Kidney glomerular epithelial cell (primary cell): ENCODE results near the gene CMIP.

Source experiments
- DNase-seq: peaks from one replicate; lab custom pipeline; 2025; lab: John Stamatoyannopoulos, UW

The CMIP gene

DNA sequence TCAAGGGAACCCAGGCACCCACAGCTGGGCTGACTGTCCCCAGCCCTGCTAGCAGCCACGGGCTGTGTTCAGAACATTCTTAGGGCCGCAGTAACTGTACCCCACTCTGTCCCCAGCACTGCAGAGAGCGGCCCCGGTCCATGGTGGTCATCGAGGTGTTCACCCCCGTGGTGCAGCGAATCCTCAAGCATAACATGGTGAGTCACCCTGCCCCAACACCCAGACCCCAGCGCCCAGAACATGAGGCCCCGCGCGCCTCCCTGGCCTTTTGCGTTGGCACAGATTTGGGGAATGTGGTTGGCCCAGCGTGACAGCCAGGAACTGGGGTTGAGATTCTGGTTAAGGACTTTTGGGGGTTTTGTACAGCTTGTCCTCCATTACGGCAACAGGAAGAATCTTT, 219.5 kb downstream of the CMIP start:
- no peak for DNase-seq

GRCh38 chr16:81665588-81665987, 221.0 kb downstream of the CMIP start:
- DNase-seq = no peak

GRCh38 chr16:81666113-81666512, 221.5 kb downstream of the CMIP start:
- DNase-seq = no peak

DNA sequence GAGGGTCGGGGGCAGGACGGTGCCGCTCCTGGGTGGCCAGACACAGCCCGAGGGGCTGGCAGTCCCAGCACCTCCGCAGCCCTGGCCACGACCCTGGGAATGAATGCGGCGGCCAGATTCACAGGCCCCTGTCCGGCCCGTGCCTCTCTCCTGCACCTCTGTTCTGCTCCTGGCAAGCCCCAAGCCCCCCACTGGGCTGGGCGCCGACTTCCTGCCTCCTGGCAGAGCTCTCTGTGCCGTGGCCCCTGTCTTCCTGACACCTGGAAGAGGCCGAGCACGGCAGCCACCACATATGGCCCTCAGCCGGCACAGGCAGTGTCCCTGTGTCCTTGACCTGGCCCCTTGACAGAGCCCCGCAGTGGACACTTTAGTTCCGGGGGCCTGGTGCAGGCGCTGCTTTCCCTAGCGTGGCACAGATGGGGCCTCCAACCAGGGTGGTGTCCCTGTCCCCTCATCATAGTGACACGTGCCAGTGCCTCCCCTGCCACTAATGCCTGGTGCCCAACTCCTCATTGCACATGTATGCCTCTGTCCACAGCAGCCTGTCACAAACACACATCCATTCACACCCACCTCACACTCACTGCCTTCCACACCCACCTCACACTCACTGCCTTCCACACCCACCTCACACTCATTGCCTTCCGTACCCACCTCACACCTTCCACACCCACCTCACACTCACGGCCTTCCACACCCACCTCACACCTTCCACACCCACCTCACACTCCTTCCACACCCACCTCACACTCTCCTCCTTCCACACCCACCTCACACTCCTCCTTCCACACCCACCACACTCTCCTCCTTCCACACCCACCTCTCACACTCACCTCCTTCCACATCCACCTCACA, 223.9 kb downstream of the CMIP start:
- DNase-seq = no peak

DNA sequence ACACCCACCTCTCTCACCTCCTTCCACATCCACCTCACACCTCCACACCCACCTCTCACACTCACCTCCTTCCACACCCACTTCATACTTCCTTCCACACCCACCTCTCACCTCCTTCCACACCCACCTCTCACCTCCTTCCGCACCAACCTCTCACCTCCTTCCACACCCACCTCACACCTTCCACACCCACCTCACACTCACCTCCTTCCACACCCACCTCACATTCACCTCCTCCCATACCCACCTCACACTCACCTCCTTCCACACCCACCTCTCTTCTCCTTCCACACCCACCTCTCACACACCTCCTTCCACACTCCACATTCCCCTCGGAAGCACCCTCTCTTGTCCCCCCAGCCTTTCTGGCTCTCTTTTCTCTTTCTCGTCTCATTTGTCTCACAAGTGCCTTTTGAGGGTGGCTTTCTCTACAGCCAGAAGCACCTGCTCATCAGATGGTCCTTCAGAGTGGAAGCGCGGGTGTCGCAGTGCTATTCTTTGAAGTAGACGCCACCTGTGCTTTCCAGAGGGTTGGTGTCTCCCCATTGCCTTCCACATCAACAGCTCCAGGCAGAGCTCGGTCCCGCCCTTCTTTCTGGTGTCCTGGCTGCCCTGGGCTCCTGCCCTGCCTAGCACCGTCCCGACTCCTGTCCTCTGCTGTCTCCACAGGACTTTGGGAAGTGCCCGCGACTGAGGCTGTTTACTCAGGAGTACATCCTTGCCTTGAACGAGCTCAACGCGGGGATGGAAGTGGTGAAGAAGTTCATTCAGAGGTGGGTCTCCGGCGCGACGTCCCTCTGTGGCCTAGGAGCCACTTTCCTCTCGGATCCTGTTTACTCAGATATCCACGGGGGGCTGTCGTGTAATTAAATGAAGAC, 225.1 kb downstream of the CMIP start:
- DNase-seq = no peak

DNA sequence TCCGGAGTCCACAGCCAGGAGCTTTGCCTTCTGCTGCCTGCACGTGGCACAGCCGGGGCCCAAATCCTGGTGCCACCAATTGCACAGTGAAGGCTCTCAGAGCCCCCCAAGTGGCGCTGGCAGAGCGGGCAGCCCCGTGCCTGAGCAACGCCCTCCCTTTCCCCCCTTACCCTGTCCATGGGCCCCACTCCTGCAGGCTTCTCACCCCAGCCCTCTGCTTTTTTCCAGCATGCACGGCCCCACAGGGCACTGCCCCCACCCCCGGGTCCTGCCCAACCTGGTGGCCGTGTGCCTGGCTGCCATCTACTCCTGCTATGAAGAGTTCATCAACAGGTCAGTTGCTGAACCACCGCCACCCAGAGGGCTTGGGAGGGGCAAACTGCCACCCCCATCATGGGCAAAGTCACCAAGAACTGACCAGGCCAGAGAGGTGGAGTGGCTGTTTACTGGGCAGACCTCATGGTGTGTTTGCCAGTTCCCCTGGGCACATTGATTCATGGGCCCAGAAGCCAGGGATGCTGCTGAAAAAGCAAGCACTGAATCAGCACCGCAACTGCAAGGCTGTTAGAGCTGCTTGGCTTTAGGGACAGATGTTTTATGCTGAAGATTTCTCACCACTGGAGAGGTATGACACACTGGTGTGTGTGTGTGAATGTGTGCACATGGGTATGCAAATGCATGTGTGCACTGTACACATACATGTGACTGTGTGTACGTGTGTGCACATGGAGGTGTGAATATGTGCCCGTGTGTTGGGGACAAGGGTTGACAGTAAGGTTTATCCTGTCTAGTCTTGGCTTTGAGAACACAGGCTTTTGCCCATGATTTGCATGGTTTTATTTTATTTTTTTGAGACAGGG, 227.4 kb downstream of the CMIP start:
- no peak for DNase-seq

DNA sequence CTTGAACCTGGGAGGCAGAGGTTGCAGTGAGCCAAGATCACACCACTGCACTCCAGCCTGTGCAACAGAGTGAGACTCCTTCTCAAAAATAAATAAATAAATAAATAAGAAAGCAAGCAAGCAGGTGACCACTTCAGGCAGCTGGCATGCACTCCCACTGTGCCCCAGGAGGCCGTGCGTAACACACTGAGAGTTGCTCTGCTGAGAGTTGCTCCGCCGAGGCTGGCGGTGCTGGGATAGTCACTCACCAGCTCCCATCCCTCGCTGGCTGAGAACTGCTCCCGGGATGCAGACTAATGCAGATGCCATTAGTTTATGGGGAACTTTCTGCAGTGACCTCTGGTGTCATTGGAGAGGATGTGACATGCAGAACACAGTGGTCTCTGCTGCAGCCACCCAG, 228.8 kb downstream of the CMIP start:
- DNase-seq = no peak

GRCh38 chr16:81675662-81676061, 231.1 kb downstream of the CMIP start:
- no peak for DNase-seq

GRCh38 chr16:81676066-81676882, 231.7 kb downstream of the CMIP start:
- no peak for DNase-seq

GRCh38 chr16:81676883-81677737, 232.5 kb downstream of the CMIP start:
- DNase-seq = no peak

DNA sequence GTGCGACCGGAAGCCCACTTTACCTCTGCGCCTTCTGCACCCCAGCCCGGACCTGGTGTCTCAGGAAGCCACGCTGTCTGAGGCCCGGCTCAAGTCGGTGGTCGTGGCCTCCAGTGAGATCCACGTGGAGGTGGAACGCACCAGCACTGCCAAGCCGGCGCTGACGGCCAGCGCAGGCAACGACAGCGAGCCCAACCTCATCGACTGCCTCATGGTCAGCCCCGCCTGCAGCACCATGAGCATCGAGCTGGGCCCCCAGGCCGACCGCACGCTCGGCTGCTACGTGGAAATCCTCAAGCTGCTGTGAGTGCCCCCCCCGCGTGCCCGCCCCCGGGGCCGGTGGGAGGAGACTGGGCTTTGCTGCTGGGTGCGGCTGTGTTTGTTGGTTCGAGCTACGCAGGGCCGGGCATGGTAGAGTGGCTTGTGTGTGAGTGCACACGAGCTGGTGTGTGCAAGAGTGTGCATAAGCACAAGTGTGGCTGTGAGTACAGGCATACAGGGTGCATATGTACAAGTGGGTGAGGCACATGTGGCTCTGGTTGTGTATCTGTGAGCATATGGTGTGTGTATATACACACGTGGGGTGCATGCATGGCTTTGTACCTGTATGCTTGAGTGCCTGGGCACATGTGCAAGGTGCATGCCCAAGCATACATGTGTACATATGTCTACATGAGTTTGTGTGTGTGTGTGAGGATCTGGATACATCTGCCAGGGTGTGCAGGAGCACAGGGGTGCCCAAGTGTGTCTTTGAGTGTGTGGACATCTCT, 233.9 kb downstream of the CMIP start:
- no peak for DNase-seq

- no peak for DNase-seq
These were observed 235.3 kb downstream of the CMIP start for GRCh38 chr16:81679721-81680430.

GRCh38 chr16:81680444-81681275, 236.1 kb downstream of the CMIP start:
- no peak for DNase-seq

- DNase-seq = no peak
These were observed 236.7 kb downstream of the CMIP start for GRCh38 chr16:81681311-81681710.

DNA sequence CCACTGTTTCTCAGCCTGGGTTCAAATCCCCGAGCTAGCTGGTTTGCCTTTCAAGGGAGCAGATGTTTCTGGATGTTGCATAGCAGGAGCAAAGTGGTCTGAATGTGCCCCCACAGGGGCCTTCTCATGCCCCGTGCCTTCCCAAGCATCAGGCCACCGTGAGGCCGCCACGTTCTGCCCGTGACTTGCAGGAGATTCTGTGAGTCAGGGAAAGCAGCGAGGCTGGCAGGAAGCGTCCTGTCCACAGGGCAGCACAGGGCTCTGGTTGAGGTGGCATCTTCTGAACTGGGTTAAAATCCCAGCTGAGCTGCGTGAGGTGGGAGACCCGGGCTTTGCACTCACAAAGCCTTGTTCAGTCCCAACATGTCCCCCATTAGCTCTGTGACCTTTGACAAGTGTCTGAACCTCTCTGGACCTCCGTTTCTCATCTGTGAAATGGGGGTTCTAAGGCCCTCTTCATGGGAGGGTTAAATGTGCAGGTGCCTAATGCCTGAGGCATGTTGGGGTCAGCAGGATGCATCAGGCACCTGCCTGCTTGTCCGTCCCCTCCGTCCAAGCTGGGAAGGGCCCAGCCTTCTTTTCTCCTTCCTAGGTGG, 239.7 kb downstream of the CMIP start:
- no peak for DNase-seq

- DNase-seq = no peak
These were observed 240.3 kb downstream of the CMIP start for GRCh38 chr16:81684901-81685300.

DNA sequence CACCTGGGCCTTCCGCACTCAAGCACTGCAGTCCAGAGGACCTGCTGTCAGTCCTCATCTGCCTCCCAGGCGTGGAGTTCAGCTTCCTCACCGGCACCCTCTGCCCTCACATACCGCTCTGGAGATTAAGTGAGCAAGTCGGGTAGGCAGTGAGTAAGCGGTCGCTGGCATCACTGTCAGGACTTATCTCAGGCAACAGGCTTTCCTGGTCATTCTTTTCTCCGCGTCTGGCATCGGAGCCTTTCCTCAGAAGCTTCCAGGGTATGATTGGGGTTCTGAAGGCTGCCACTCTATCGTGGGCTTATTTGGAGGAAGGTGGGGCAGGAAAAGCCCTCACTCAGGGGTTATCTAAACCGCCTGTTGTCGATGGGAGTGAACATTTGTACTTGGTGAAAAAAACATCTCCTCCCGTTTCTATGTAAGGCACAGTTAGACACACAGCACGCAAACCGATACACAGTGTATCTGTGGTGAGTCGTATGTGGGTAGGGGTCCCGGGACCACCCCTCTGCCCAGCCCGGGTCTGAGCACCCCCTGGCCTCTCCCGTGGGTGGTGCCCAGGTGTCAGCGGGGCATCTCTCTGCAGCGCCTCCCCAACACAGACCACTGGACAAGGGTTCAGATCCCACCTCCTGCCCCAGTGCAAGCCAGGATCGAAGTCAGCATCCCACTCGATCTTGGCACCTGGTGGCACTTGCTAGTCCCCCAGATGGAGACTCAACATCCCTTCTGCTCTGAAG, 242.0 kb downstream of the CMIP start:
- DNase-seq = no peak
